H9 (cell line): ENCODE measurements around the gene JUNB. TPM values are rescaled to one million over a fixed set of nuclear protein-coding genes. Genes with fewer than 3 reads are reported as not detected.

Experiments
- DNase-seq: peaks from one replicate; pipeline ENCODE4 v3.0.0-alpha.2; 2017
- H2AFZ ChIP-seq: one replicate; pipeline ENCODE4 v1.6.1; 2013; ENCODE audit warnings: mild to moderate bottlenecking, low read length, control low read depth, moderate library complexity
- H2AK5ac ChIP-seq: 2 replicates; pipeline ENCODE4 v1.6.1; 2013; ENCODE audit warnings: low read length, control low read depth, mixed read lengths; ENCODE audit not compliant: insufficient read length
- H2BK120ac ChIP-seq: one replicate; pipeline ENCODE4 v1.6.1; 2013; ENCODE audit warnings: low read depth, mild to moderate bottlenecking, low read length, control low read depth, inconsistent platforms; ENCODE audit not compliant: poor library complexity, severe bottlenecking
- H2BK12ac ChIP-seq: 2 replicates; pipeline ENCODE4 v1.6.1; 2013; ENCODE audit warnings: low read length, control low read depth, mixed read lengths, low read depth; ENCODE audit not compliant: insufficient read length
- H2BK15ac ChIP-seq: 2 replicates; pipeline ENCODE4 v1.6.1; 2013; ENCODE audit warnings: low read depth, low read length, control low read depth
- H2BK20ac ChIP-seq: one replicate; pipeline ENCODE4 v1.6.1; 2013; ENCODE audit warnings: low read depth, mild to moderate bottlenecking, low read length, control low read depth, inconsistent platforms; ENCODE audit not compliant: poor library complexity, severe bottlenecking
- H2BK5ac ChIP-seq: 2 replicates; pipeline ENCODE4 v1.6.1; 2013; ENCODE audit warnings: low read length, control low read depth, mixed read lengths; ENCODE audit not compliant: insufficient read length
- H3K14ac ChIP-seq: 2 replicates; pipeline ENCODE4 v1.6.1; 2013; ENCODE audit warnings: low read length, control low read depth; ENCODE audit not compliant: insufficient read depth
- H3K18ac ChIP-seq: 2 replicates; pipeline ENCODE4 v1.6.1; 2013; ENCODE audit warnings: low read depth, mild to moderate bottlenecking, mixed read lengths, low read length, control low read depth; ENCODE audit not compliant: insufficient read length
- H3K23ac ChIP-seq: 2 replicates; pipeline ENCODE4 v1.6.1; 2013; ENCODE audit warnings: low read length, control low read depth, mixed read lengths, low read depth; ENCODE audit not compliant: insufficient read length
- H3K23me2 ChIP-seq: 2 replicates; pipeline ENCODE4 v1.6.1; 2013; ENCODE audit warnings: low read depth, mild to moderate bottlenecking, mixed read lengths, low read length, control low read depth; ENCODE audit not compliant: insufficient read length, poor library complexity, severe bottlenecking
- H3K27ac ChIP-seq: 2 replicates; pipeline ENCODE4 v1.5.1; 2013; ENCODE audit warnings: low read length, control low read depth, mixed read lengths, low read depth; ENCODE audit not compliant: insufficient read length
- H3K27me3 ChIP-seq: 2 replicates; pipeline ENCODE4 v1.6.1; 2013; ENCODE audit warnings: low read length, control low read depth, inconsistent platforms; ENCODE audit not compliant: insufficient read depth
- H3K4ac ChIP-seq: 2 replicates; pipeline ENCODE4 v1.6.1; 2013; ENCODE audit warnings: low read depth, mild to moderate bottlenecking, control low read depth, inconsistent platforms, low read length, moderate library complexity
- H3K4me1 ChIP-seq: 2 replicates; pipeline ENCODE4 v1.6.1; 2013; ENCODE audit warnings: low read length, control low read depth, inconsistent platforms; ENCODE audit not compliant: insufficient read depth
- H3K4me2 ChIP-seq: 2 replicates; pipeline ENCODE4 v1.6.1; 2013; ENCODE audit warnings: low read length, control low read depth, mixed read lengths; ENCODE audit not compliant: insufficient read length, insufficient read depth
- H3K56ac ChIP-seq: 2 replicates; pipeline ENCODE4 v1.6.1; 2013; ENCODE audit warnings: low read depth, mild to moderate bottlenecking, mixed read lengths, low read length, control low read depth; ENCODE audit not compliant: insufficient read length
- H3K79me1 ChIP-seq: 2 replicates; pipeline ENCODE4 v1.6.1; 2013; ENCODE audit warnings: low read depth, mild to moderate bottlenecking, moderate library complexity, low read length, control low read depth, inconsistent platforms; ENCODE audit not compliant: insufficient read depth, poor library complexity, severe bottlenecking
- H3K79me2 ChIP-seq: 2 replicates; pipeline ENCODE4 v1.6.1; 2013; ENCODE audit warnings: low read length, control low read depth, inconsistent platforms; ENCODE audit not compliant: insufficient read depth
- H3K9ac ChIP-seq: 2 replicates; pipeline ENCODE4 v1.6.1; 2013; ENCODE audit warnings: low read length, control low read depth, mixed read lengths; ENCODE audit not compliant: insufficient read length; ENCODE audit errors: extremely low read depth
- H3K9me3 ChIP-seq: one replicate; pipeline ENCODE4 v1.6.1; 2013; ENCODE audit warnings: low read depth, low read length, inconsistent platforms; ENCODE audit not compliant: control insufficient read depth
- H3T11ph ChIP-seq: one replicate; pipeline ENCODE4 v1.6.1; 2013; ENCODE audit warnings: mild to moderate bottlenecking, low read length, control low read depth, inconsistent platforms
- H4K20me1 ChIP-seq: one replicate; pipeline ENCODE4 v1.6.1; 2013; ENCODE audit not compliant: control insufficient read depth, insufficient read length, insufficient read depth
- H4K5ac ChIP-seq: 2 replicates; pipeline ENCODE4 v1.6.1; 2013; ENCODE audit warnings: low read depth, mild to moderate bottlenecking, mixed read lengths, low read length, control low read depth; ENCODE audit not compliant: insufficient read length
- H4K8ac ChIP-seq: replicated peaks from 2 replicates; pipeline ENCODE4 v1.6.1; 2013; ENCODE audit warnings: low read length, control low read depth, mixed read lengths, low read depth; ENCODE audit not compliant: insufficient read length
- H4K91ac ChIP-seq: 2 replicates; pipeline ENCODE4 v1.6.1; 2013; ENCODE audit warnings: low read depth, mild to moderate bottlenecking, moderate library complexity, mixed read lengths, low read length, control low read depth; ENCODE audit not compliant: insufficient read length
- H3K27ac Mint-ChIP-seq, 3 experiments: 2 replicates in 2 of 3; 3 replicates in 1 of 3; pipeline ENCODE4 v1.8.0; 2020 to 2021; ENCODE audit warnings: mixed read lengths in 3 of 3, mild to moderate bottlenecking in 1 of 3, moderate library complexity in 1 of 3
- H3K27me3 Mint-ChIP-seq: 2 replicates; pipeline ENCODE4 v1.8.0; 2021; ENCODE audit warnings: low read depth, mild to moderate bottlenecking, moderate library complexity, mixed read lengths
- H3K36me3 Mint-ChIP-seq, 3 experiments: 2 replicates in 2 of 3; 3 replicates in 1 of 3; pipeline ENCODE4 v1.8.0; 2020 to 2021; ENCODE audit warnings: low read depth in 3 of 3, mixed read lengths in 3 of 3; ENCODE audit not compliant: insufficient read depth in 1 of 3
- H3K4me1 Mint-ChIP-seq, 2 experiments: 2 replicates each; pipeline ENCODE4 v1.8.0; 2020; ENCODE audit warnings: mixed read lengths in 2 of 2
- H3K4me3 Mint-ChIP-seq, 2 experiments: 2 replicates in 1 of 2; 3 replicates in 1 of 2; pipeline ENCODE4 v1.8.0; 2020 to 2021; ENCODE audit warnings: mild to moderate bottlenecking in 2 of 2, mixed read lengths in 2 of 2, moderate library complexity in 1 of 2
- H3K9me3 Mint-ChIP-seq, 2 experiments: 2 replicates in 1 of 2; 3 replicates in 1 of 2; pipeline ENCODE4 v1.8.0; 2020; ENCODE audit warnings: mild to moderate bottlenecking in 2 of 2, mixed read lengths in 2 of 2, moderate library complexity in 1 of 2
- WGBS: extraction: QIAGEN DNeasy Blood & Tissue Kit; methylation state at CpG from one replicate; pipeline ENCODE4 v1.1.7; 2013; ENCODE audit warnings: missing lambda C conversion rate, low lambda C conversion rate, mixed read lengths; ENCODE audit not compliant: insufficient read length; ENCODE audit errors: extremely low coverage; 5-methylcytosine and 5-hydroxymethylcytosine counted together
- total RNA-seq: library from RNA; stranded (reverse); gene quantifications from 2 replicates; pipeline ENCODE4 v1.2.1, GENCODE V29; 2021
- TF ChIP-seq, protein P1 (sequence below): fragments of 200-600 bp; sonication (generic); conservative IDR thresholded peaks from 3 replicates; pipeline ENCODE4 v1.8.0; 2021; ENCODE audit warnings: antibody characterized with exemption, mild to moderate bottlenecking

JUNB gene
- total RNA-seq, 1 experiment from 2014 or later = 15.9 TPM

DNA sequence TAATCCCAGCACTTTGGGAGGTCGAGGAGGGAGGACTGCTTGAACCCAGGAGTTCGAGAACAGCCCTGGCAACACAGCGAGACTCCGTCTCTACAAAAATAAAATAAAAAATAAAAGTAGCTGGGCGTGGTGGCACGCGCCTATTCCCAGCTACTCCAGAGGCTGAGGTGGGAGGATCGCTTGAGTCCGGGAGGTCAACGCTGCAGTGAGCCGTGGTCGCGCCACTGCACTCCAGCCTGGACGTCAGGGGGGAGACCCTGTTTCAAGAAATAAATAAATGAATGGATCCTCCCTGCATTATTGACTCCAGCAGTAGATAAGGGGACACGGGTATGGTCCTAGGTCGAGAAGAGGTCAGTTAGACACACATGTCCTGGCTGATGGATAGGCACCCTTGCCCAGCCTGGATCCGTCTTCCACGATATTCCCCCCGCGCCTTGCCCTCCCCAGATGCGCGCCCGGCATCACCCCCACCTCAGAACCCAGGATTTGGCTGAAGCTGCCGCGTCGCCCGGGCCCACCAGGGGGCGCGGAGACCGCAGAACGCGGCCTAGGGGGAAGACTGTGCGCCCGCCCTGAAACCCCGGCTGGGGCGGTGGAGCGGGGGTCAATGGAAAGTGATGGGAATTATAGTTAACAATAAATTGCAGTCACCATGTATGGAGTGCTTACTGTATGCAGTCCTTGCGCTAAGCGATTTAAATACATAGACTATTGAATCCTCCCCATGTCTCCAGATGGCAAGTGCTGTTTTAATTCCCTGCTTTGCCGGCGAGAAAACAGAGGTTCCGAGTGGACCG is 13.9 kb upstream of the JUNB start:
- Histone ChIP-seq H3K56ac (no peak overlapping the region), H3K4me2 (peak overlapping the region; percentile 78), H3K14ac (no peak overlapping the region), H4K5ac (no peak overlapping the region), H3K4me1 (no peaks in the 10 kb centered on the region), H2BK12ac (no peak overlapping the region), H3K79me1 (no peaks in the 10 kb centered on the region), H3K27ac (no peak overlapping the region), H3T11ph (no peak overlapping the region), H3K9ac (no peak overlapping the region), H4K20me1 (no peaks in the 10 kb centered on the region), H3K9me3 (no peaks in the 10 kb centered on the region), H2BK5ac (no peak overlapping the region), H4K8ac (no peak overlapping the region), H3K79me2 (no peaks in the 10 kb centered on the region), H2AFZ (no peak overlapping the region), H3K27me3 (no peaks in the 10 kb centered on the region), H2AK5ac (no peak overlapping the region), H3K18ac (no peak overlapping the region), H3K23ac (no peak overlapping the region), H2BK120ac (no peak overlapping the region), H4K91ac (no peak overlapping the region), H3K23me2 (peaks cover 18% of the 10 kb centered on the region), H3K4ac (no peak overlapping the region), H2BK15ac (no peak overlapping the region), H2BK20ac (no peak overlapping the region)
- no peaks in the 10 kb centered on the region; the same call in 1 of the 2 replicates for H3K27me3 Mint-ChIP-seq
- no peak overlapping the region for H3K27ac Mint-ChIP-seq
- DNase-seq = peak; percentile 84
- TF ChIP-seq, protein P1, sequence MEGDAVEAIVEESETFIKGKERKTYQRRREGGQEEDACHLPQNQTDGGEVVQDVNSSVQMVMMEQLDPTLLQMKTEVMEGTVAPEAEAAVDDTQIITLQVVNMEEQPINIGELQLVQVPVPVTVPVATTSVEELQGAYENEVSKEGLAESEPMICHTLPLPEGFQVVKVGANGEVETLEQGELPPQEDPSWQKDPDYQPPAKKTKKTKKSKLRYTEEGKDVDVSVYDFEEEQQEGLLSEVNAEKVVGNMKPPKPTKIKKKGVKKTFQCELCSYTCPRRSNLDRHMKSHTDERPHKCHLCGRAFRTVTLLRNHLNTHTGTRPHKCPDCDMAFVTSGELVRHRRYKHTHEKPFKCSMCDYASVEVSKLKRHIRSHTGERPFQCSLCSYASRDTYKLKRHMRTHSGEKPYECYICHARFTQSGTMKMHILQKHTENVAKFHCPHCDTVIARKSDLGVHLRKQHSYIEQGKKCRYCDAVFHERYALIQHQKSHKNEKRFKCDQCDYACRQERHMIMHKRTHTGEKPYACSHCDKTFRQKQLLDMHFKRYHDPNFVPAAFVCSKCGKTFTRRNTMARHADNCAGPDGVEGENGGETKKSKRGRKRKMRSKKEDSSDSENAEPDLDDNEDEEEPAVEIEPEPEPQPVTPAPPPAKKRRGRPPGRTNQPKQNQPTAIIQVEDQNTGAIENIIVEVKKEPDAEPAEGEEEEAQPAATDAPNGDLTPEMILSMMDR = peak; percentile 98
- H3K36me3 Mint-ChIP-seq = peaks cover 8 to 17% (median 13%) of the 10 kb centered on the region in 3 experiments; a peak in 6 of 7 replicates
- H3K9me3 Mint-ChIP-seq = no peaks in the 10 kb centered on the region
- peaks cover 24 to 25% of the 10 kb centered on the region in 2 experiments for H3K4me1 Mint-ChIP-seq
- H3K4me3 Mint-ChIP-seq = peak overlapping the region; percentile 69 to 85
- WGBS = no CpG with 5 or more reads among the region's 43 CpGs
